Left cardiac atrium (tissue), 4 donors: ENCODE data around the gene CC2D1A. TPM values are rescaled to one million over a fixed set of nuclear protein-coding genes. Genes with fewer than 3 reads are reported as not detected.
A peak's percentile ranks its signal among the peaks of the same experiment; 100 is the strongest.

Source experiments
- ATAC-seq, 2 donors: fragments of 200-7000 bp; cut with Tn5 transposase; one replicate each; pipeline ENCODE4 v1.9.1; 2020; ENCODE audit warnings: mild to moderate bottlenecking in 2 of 2, moderate library complexity in 2 of 2
- DNase-seq: peaks from one replicate; pipeline ENCODE4 v3.0.0-alpha.2; 2020
- intact Hi-C, 2 donors: fragments of 100-400 bp; cut with DNase I; formaldehyde crosslinking; loops; one replicate each; pipeline versions ENCODE4 v1.14.1 to v1.15.1; 2022 to 2023
- long read RNA-seq: library from polyadenylated mRNA; unstranded; transcript quantifications from one replicate; pipeline ENCODE4 v2.0.0, GENCODE V29; 2021
- total RNA-seq, 2 donors: library from RNA; stranded (reverse); fragmentation: NEBNext Ultra II Directional; extraction: Animal tissue kit (Norgen Biotek cat#: 25700); gene quantifications; one replicate each; pipeline ENCODE4 v1.2.1, GENCODE V29; 2021
- donor health status: DM: no; HTN: yes; CAD: no.
- donor health status: DM: no; HTN: yes; CAD: no; lungs with severe emphysema.
- donor health status: DM: yes; HTN: yes; CAD: no.
- donor health status: Dilated cardiomyopathy.

Gene CC2D1A
- total RNA-seq, result 10 to 100 TPM; 19.4 to 20.5 TPM
- long read RNA-seq, partial matches to known transcripts, result 12 of 15 reads
- long read RNA-seq, other reads (novel, unspliced or antisense), result 2 of 15 reads

DNA sequence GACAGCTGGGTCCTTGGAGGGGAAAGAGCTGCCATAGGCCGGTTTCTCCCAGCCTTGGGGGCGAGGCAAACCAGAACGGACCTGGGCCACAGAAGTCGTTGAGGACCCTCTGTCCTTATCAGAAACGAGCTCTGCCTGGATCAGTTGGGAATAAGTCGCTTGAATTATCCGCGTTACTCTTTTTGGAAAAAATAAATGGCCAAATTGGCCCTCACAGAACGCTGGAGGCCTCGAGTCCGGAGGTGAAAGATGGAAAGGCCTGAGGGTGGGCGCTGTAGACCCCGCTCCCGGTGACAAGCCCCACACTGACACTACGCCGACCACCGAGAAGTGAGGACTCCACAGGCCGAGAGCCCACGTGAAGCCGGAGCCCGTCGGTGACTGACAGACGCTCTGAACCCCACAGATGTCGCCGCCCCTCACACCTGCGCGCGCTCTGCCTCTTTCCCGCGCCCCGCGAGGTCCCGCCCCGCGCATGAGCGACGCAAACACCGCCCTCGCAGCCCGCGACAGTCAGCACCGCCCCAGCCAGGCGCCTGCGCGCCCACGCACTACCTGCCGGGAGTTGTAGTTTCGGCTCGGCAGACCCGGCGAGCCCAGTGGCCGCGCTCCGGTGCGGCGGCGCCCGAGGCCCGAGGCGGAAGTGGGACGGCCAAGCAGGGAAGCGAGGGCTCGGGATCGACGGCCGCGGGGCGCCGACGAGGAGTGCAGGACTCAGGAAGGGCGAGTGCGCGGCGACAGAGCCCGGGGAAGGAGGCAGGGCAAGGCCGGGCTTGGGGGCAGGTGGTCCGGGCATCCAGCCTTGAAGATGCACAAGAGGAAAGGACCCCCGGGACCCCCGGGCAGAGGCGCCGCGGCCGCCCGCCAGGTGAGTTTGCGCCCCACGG, at the start of gene CC2D1A, which contains the start of gene BRME1:
TSS of gene CC2D1A (plus strand) at position 568 of the 887 bp plus-strand sequence. CDS start at position 809, 241 bp downstream.
TSS of gene BRME1 (minus strand) at position 484 of the 887 bp plus-strand sequence. CDS start 1,225 bp downstream, outside the sequence.
- DNase-seq (peak; percentile 95), ATAC-seq (peak; percentile 99 to 100)
- intact Hi-C loops, result no loop called here

GRCh38 chr19:13856497-13856896, 49.5 kb upstream of the CC2D1A start:
- intact Hi-C loops, result loop anchor here in 1 of 2 donors (10.0 kb wide), 1 partner anchor 802 kb away; no protein-coding TSS in a partner anchor
- no peak for DNase-seq
- ATAC-seq, result no peak

DNA sequence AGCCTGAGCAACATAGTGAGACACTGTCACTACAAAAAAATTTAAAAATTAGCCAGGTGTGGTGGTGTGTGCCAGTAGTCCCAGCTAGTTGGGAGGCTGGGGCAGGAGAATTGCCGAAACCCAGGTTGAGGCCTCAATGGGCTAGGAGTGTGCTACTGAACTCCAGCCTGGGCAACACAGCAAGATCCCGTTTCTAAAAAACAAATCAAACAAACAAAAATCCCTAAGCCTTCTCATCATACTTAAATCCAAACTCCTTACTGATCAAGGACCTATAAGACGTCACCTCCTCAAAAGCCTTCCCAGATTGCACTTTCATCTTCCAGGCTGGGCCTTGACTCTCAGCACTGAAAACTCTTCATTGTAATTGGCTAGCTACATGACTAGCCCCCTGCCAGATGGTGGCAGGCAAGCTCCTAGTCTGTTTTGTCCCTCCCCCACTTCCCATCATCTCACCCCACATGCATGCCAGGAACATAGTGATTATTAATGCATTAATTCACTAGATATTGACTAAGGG, 46.6 kb upstream of the CC2D1A start:
- DNase-seq (no peak), ATAC-seq (no peak)
- intact Hi-C loops, result loop anchor here in 1 of 2 donors (10.0 kb wide), 1 partner anchor 805 kb away; no protein-coding TSS in a partner anchor

GRCh38 chr19:13860679-13861391, 45.2 kb upstream of the CC2D1A start:
- intact Hi-C loops, result loop anchor here (5.0 to 10.0 kb wide), 3 partner anchors 74 to 586 kb away; no protein-coding TSS in a partner anchor
- ATAC-seq, result no peak

GRCh38 chr19:13861392-13861713, 44.6 kb upstream of the CC2D1A start:
- DNase-seq, result no peak
- ATAC-seq, result peak; percentile 2 to 8
- intact Hi-C loops, result loop anchor here (5.0 to 10.0 kb wide), 3 partner anchors 74 to 587 kb away; no protein-coding TSS in a partner anchor

More at GRCh38 chr19:13860679-13861391, 45.2 kb upstream of the CC2D1A start:
- DNase-seq, result no peak

GRCh38 chr19:13861714-13862531, 44.1 kb upstream of the CC2D1A start:
- ATAC-seq (peak; percentile 92 to 94), DNase-seq (peak; percentile 94)
- intact Hi-C loops, result loop anchor here (2.0 to 10.0 kb wide), 5 partner anchors 57 to 587 kb away; no protein-coding TSS in a partner anchor

DNA sequence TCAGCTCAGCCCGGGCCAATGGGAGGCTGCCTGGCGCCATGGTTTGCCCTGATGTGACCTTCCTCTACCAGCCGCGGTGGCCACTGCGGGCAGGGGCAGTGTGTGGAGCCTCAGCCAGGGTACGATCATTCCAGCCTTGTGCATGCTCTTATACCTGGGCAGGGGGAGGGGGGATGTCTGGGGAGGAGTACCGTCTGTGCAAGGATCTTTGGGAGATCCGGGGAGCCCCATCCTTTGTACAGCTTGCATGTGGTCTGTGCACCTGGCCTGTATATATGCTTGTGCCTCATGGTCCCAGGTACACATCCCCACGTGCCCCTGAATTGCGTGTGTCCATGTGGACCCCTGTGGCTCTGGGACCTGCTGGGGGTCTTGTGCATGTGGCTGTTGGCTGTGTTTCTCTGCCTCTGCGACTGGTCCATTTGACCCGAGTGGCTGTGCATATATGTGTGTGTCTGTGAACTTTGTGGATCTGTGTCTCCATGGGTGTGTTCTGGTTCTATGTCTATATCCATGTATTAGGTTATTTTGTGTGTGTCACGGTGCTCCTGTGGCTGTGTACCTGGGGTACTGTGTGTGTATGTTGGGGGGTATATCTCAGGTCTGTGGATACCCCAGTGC, 41.8 kb upstream of the CC2D1A start:
- DNase-seq (no peak), ATAC-seq (no peak)
- intact Hi-C loops, result loop anchor here (5.0 to 10.0 kb wide), 3 partner anchors 77 to 589 kb away; no protein-coding TSS in a partner anchor

DNA sequence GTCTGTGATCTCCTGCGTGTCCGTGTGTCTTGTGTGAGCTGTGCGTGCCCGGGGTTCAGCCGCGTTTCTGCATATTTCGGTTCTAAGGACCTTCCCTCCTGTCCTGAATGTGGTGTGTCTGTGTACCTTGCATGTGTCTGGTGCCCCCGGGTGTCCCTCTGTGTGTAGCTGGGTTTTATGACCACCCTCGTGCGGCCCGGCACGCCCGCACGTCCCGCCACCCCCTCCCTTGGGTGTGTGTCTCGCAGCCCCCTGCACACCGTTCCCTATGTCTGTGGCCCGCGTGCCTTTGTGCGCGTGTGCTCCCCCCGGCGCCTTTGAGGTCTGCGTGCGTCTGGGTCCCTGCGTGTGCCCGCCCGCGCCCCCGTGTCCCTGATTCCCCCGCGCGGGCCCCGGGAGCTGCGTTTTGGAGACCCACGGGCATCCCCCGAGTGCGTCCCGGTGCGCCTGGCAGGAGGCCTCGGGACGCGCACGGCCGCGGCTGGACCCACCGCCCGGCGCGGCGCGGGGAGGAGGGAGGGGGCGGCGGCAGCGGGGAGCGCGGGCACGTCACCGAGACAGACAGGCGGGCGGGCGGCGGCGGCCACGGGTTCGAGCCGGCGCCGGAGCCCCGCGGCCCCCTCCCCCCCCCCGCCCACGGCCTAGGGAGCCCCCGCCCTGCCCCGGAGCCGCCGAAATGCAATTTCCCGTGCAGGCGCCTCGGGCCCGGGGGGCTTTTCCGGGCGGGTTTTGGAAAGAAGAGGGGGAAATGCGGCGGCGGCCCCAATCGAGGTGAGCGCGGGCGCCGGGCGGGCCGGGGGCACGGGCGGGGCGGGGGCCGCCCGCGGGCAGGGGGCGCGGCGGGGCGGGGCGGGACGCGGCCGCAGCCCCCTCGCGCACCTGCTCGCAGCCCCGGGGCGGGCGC, 41.1 kb upstream of the CC2D1A start:
- no peak for ATAC-seq
- intact Hi-C loops, result loop anchor here (5.0 to 10.0 kb wide), 3 partner anchors 78 to 590 kb away; no protein-coding TSS in a partner anchor
- DNase-seq, result no peak

- DNase-seq, result no peak
- intact Hi-C loops, result loop anchor here (10.0 kb wide), 2 partner anchors 271 to 591 kb away; no protein-coding TSS in a partner anchor
- peak in 1 of 2 donors; percentile 12 for ATAC-seq
Measured at GRCh38 chr19:13865571-13866462, 40.2 kb upstream of the CC2D1A start.

GRCh38 chr19:13866463-13867046, 39.4 kb upstream of the CC2D1A start:
- intact Hi-C loops, result loop anchor here (10.0 kb wide), 2 partner anchors 272 to 592 kb away; no protein-coding TSS in a partner anchor
- no peak for DNase-seq
- no peak for ATAC-seq

DNA sequence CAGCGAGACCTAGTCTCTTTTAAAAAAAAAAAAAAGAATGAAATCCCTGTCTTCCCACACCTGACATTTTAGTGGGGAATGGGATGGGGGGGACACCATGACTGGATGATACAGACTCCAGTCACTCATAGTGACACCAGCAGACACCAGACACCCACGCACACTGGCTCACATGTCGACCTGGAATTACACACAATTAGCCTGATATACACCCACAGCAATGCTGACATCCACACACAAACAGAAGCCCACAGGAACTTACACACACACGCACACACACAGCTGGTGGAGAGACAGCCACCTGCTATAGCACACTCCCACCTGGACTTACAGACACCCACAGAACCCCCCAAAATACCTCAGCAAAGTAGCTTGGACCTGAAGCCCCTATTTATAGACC, 37.3 kb upstream of the CC2D1A start:
- intact Hi-C loops, result loop anchor here (10.0 kb wide), 2 partner anchors 274 to 594 kb away; no protein-coding TSS in a partner anchor
- ATAC-seq, result no peak
- DNase-seq, result no peak

- intact Hi-C loops, result loop anchor here (10.0 kb wide), 2 partner anchors 274 to 594 kb away; no protein-coding TSS in a partner anchor
- no peak for DNase-seq
- ATAC-seq, result no peak
Measured at GRCh38 chr19:13869281-13869680, 36.7 kb upstream of the CC2D1A start.

DNA sequence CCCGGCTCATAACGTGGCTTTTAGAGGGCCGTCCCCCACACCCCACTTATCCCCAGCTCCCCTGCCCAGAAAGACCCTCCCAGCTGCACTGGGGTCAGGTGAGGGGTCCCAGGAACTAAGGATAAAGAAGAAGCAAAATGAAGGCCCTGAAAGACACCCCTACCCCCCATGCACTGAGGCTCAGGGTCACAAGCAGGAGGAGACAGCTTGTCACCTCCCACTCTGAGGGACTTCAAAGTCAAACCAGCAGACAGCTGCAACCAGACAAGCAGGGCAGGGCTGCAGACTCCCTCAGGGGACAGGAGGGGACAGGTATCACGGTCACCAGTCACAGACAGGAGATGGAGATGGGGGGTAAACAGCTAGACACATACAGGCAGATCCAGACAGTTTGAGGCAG, 35.1 kb upstream of the CC2D1A start:
- ATAC-seq (no peak), DNase-seq (no peak)
- intact Hi-C loops, result no loop called here

- intact Hi-C loops, result no loop called here
- DNase-seq (no peak), ATAC-seq (no peak)
Measured at GRCh38 chr19:13872339-13872694, 33.7 kb upstream of the CC2D1A start.

DNA sequence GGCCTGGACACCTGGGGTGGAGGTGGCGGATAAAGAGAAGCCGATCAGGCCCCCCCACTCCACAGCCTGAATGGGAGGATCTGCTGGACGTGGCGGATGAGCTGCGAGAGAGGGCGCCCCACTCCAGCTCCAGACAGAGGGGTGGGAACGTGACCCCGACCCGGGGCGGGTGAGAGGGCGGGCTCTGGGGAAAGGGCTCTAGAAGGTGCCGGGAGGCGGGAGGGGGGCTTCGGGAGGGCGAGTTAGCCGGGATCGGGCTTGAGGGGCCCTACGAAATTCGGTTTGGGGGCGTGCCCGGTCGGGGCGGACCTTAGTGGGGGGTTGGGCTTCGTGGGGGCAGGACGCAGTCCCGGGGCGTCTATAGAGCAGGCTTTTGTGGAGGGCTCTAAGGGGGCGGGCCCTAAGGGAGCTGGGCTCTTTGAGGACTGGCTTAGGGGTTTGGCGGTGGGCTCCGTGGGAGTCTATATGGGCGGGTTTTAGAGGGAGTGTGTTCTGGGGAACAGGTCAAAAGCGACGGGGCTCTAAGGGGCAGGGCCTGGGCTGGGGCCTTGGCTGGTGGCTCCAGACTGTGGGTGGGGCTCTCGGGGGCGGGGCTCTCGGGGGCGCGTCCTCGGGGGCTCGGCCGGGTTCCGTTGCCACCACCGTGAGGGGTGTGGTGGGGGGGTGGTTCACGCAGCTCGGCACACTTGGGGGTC, 33.2 kb upstream of the CC2D1A start:
- DNase-seq (peak; percentile 53), ATAC-seq (peak; percentile 74)
- intact Hi-C loops, result no loop called here
